Tibial artery (tissue), 4 donors: ENCODE results near the gene SRRM1.
"Not testable (repeated sequence)": the region's sequence is repeated elsewhere in the genome, so short reads cannot be mapped to it uniquely, and the experiment has no call there.

Experiments used
- DNase-seq, 2 donors: peaks; one replicate each; pipeline ENCODE4 v3.0.0-alpha.2; 2019
- H3K27ac ChIP-seq, 2 donors: fragments of 200-600 bp; sonication (generic) in 1 of 2; 1 replicate in 1 of 2; 2 replicates in 1 of 2; pipeline ENCODE4 v1.5.1; 2018 to 2019; ENCODE audit warnings: mild to moderate bottlenecking in 1 of 2
- H3K27me3 ChIP-seq, 2 donors: fragments of 200-600 bp; sonication (generic) in 1 of 2; one replicate each; pipeline versions ENCODE4 v1.5.1 to v1.6.0; 2016 to 2019
- H3K36me3 ChIP-seq, 3 donors: fragments of 200-600 bp; sonication (generic) in 2 of 3; one replicate each; pipeline ENCODE4 v1.5.1; 2016 to 2019; ENCODE audit warnings: mild to moderate bottlenecking in 2 of 3
- H3K4me1 ChIP-seq, 4 donors: fragments of 200-600 bp; sonication (generic) in 2 of 4; 1 replicate in 3 of 4; 2 replicates in 1 of 4; pipeline ENCODE4 v1.5.1; 2016 to 2019
- H3K4me3 ChIP-seq, 2 donors: fragments of 200-600 bp; sonication (generic) in 1 of 2; 1 replicate in 1 of 2; 2 replicates in 1 of 2; pipeline ENCODE4 v1.5.1; 2018 to 2019; ENCODE audit warnings: mild to moderate bottlenecking in 2 of 2
- H3K9me3 ChIP-seq, 3 donors: fragments of 200-600 bp; sonication (generic) in 1 of 3; one replicate each; pipeline ENCODE4 v1.5.1; 2016 to 2019
- CTCF ChIP-seq, 2 experiments: fragments of 200-600 bp in 1 of 2; fragments of 450-650 bp in 1 of 2; IDR thresholded peaks; one replicate each; pipeline ENCODE4 v1.5.1; 2017 to 2019; ENCODE audit warnings: antibody characterized with exemption in 2 of 2, mild to moderate bottlenecking in 1 of 2, moderate library complexity in 1 of 2
- intact Hi-C: fragments of 100-400 bp; cut with DNase I; formaldehyde crosslinking; loops from one replicate; pipeline ENCODE4 v1.15.0; 2023; ENCODE audit warnings: low total_unique reads

The SRRM1 gene

DNA sequence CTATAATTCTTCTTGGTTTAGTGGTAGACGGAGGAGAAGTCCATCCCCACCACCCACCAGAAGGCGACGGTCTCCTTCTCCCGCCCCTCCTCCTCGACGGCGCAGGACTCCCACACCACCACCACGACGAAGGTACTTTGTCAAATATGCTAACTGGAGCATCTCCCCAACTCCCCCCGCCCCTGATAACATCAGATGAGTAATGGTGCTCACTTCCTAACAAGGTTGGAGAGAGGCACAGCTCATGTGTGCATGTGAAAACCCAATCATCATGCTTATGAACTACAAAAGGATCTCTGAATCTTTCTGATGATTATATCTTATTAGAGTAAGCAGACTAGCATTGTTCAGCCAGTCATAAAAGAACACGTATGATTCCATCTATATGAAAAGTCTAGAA lies 23.7 kb downstream of the SRRM1 start:
- H3K27ac ChIP-seq: no peak overlapping the region
- intact Hi-C loops: no loop called here
- TF ChIP-seq CTCF (IDR thresholded peaks at IDR 0.05): no peak
- no peaks in the 10 kb centered on the region for H3K4me1 ChIP-seq
- no peaks in the 10 kb centered on the region for H3K9me3 ChIP-seq
- H3K4me3 ChIP-seq: no peak overlapping the region
- no peaks in the 10 kb centered on the region for H3K27me3 ChIP-seq
- DNase-seq: no peak
- peaks cover 94 to 100% (median 99%) of the 10 kb centered on the region in 3 donors for H3K36me3 ChIP-seq

GRCh38 chr1:24671372-24671771 lies 28.3 kb downstream of the SRRM1 start:
- DNase-seq, H3K27ac ChIP-seq, H3K4me1 ChIP-seq, H3K4me3 ChIP-seq, H3K9me3 ChIP-seq, H3K27me3 ChIP-seq, intact Hi-C loops: not testable (repeated sequence)
- peaks cover 74 to 96% (median 82%) of the 10 kb centered on the region in 3 donors for H3K36me3 ChIP-seq

DNA sequence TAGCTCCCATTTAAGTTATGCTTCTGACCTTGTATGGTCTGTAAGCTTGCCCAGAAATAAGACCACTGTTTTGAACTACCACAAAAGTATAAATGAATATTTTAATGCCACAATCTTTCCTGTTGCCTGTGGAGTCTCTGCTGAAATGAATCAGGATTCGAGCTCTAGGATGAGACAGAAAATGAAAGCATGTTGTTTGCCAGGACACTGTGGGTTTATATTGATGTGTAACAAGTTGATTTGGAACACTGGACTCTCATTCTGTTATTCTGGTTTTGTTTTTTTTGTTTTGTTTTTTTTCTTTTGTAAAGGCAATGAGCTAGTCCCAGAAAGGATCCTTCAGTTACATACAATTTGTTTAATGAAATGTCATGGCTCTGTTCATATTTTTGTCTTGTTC lies 29.6 kb downstream of the SRRM1 start:
- H3K27me3 ChIP-seq, H3K4me3 ChIP-seq, H3K27ac ChIP-seq, H3K4me1 ChIP-seq, H3K9me3 ChIP-seq, intact Hi-C loops, DNase-seq: not testable (repeated sequence)
- peaks cover 62 to 97% (median 69%) of the 10 kb centered on the region in 3 donors for H3K36me3 ChIP-seq

GRCh38 chr1:24673341-24673740 lies 30.2 kb downstream of the SRRM1 start:
- no peak for DNase-seq
- H3K9me3 ChIP-seq: no peaks in the 10 kb centered on the region
- TF ChIP-seq CTCF (IDR thresholded peaks at IDR 0.05): no peak
- H3K4me1 ChIP-seq: no peaks in the 10 kb centered on the region
- no peak overlapping the region for H3K27ac ChIP-seq
- H3K36me3 ChIP-seq: peaks cover 57 to 90% (median 63%) of the 10 kb centered on the region in 3 donors
- intact Hi-C loops: no loop called here
- no peak overlapping the region for H3K4me3 ChIP-seq
- H3K27me3 ChIP-seq: no peaks in the 10 kb centered on the region

DNA sequence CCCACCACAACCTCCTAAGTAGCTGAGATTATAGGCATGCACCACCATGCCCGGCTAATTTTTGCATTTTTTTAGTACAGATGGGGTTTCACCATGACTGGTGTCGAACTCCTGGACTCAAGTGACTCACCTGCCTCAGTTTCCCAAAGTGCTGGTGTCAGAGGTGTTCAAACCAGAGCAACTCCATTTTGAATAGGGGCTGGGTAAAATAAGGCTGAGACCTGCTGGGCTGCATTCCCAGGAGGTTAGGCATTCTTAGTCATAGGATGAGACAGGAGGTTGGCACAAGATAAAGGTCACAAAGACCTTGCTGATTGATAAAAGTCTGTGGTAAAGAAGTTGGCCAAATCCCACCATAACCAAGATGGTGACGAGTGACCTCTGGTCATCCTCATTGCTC lies 35.3 kb downstream of the SRRM1 start:
- DNase-seq, intact Hi-C loops, H3K4me3 ChIP-seq, H3K27me3 ChIP-seq, H3K27ac ChIP-seq, H3K4me1 ChIP-seq, H3K9me3 ChIP-seq: not testable (repeated sequence)
- peaks cover 16 to 40% (median 16%) of the 10 kb centered on the region in 3 donors for H3K36me3 ChIP-seq

DNA sequence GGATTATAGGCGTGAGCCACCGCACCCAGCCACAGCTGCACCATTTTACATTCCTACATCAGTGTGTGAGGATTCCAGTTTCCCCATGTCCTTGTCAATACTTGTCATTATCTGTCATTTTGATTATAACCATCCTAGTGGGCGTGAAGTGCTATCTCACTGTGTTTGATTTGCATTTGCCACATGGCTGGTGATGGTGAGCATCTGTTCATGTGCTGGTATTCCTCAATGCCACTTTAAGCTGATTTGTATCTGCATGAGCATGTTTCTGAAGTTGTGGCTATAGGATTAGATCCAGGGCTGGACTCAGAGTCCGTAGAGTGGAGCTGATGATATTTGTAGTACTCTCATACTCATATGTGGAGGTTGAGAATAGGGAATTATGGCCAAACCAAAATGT lies 36.6 kb downstream of the SRRM1 start:
- Histone ChIP-seq H3K27me3 (no peaks in the 10 kb centered on the region), H3K27ac (no peak overlapping the region), H3K4me3 (no peak overlapping the region), H3K4me1 (peaks cover 0 to 7% (median 3%) of the 10 kb centered on the region in 4 donors), H3K36me3 (peaks cover 3 to 27% (median 3%) of the 10 kb centered on the region in 3 donors), H3K9me3 (no peaks in the 10 kb centered on the region)
- intact Hi-C loops: no loop called here
- no peak for TF ChIP-seq CTCF (IDR thresholded peaks at IDR 0.05)
- no peak for DNase-seq

DNA sequence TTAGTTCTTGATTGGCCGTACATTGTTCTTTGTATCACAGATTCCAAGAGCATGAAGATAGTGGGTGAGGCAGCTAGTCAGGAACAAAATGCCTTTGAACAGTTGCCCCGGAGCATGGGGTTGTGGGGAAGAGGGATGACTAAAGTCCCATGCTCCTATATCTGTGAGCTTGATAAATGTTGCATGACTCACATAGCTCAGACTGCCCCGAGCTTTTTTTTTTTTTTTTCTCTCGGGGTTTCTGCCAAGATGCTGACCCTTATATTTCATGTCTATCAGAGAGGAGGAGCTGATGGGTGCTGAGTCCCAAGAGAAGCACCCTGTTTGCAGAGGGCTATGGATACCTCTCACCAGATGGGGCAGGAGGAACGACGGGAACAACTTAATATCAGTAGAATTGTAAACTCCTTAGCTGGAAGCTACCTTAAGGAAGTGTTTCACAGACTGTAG lies 40.6 kb downstream of the SRRM1 start:
- no peaks in the 10 kb centered on the region for H3K27me3 ChIP-seq
- intact Hi-C loops: no loop called here
- peaks cover 0 to 14% (median 6%) of the 10 kb centered on the region in 4 donors for H3K4me1 ChIP-seq
- H3K27ac ChIP-seq: no peak overlapping the region
- H3K36me3 ChIP-seq: no peaks in the 10 kb centered on the region
- no peak overlapping the region for H3K4me3 ChIP-seq
- no peaks in the 10 kb centered on the region for H3K9me3 ChIP-seq
- TF ChIP-seq CTCF (IDR thresholded peaks at IDR 0.05): no peak
- no peak for DNase-seq
